Mesodermal cell (in vitro differentiated cells): ENCODE measurements around the gene FANCC.

Experiments
- H3K27ac ChIP-seq: 2 replicates; pipeline ENCODE4 v1.7.0; 2013; ENCODE audit warnings: mild to moderate bottlenecking, low read depth, low read length, moderate library complexity; ENCODE audit not compliant: severe bottlenecking
- H3K36me3 ChIP-seq: 2 replicates; pipeline ENCODE4 v1.7.1; 2013; ENCODE audit warnings: mild to moderate bottlenecking, low read length, moderate library complexity; ENCODE audit not compliant: control insufficient read depth, insufficient read depth
- H3K4me1 ChIP-seq: one replicate; pipeline ENCODE4 v1.7.1; 2013; ENCODE audit warnings: mild to moderate bottlenecking, low read length; ENCODE audit not compliant: insufficient read depth, control insufficient read depth, poor library complexity, severe bottlenecking
- H3K4me3 ChIP-seq: 2 replicates; pipeline ENCODE4 v1.7.0; 2013; ENCODE audit warnings: low read length, control low read depth, mild to moderate bottlenecking; ENCODE audit not compliant: insufficient read depth, poor library complexity, severe bottlenecking; ENCODE audit errors: extremely low read depth
- H3K9me3 ChIP-seq: 2 replicates; pipeline ENCODE4 v1.7.1; 2013; ENCODE audit warnings: mild to moderate bottlenecking, low read length, moderate library complexity; ENCODE audit not compliant: control insufficient read depth
- WGBS, 2 experiments: methylation state at CpG; one replicate each; pipeline ENCODE4 v1.1.5; 2013; ENCODE audit warnings: missing lambda C conversion rate in 2 of 2; ENCODE audit not compliant: insufficient coverage in 2 of 2; 5-methylcytosine and 5-hydroxymethylcytosine counted together

Gene FANCC

DNA sequence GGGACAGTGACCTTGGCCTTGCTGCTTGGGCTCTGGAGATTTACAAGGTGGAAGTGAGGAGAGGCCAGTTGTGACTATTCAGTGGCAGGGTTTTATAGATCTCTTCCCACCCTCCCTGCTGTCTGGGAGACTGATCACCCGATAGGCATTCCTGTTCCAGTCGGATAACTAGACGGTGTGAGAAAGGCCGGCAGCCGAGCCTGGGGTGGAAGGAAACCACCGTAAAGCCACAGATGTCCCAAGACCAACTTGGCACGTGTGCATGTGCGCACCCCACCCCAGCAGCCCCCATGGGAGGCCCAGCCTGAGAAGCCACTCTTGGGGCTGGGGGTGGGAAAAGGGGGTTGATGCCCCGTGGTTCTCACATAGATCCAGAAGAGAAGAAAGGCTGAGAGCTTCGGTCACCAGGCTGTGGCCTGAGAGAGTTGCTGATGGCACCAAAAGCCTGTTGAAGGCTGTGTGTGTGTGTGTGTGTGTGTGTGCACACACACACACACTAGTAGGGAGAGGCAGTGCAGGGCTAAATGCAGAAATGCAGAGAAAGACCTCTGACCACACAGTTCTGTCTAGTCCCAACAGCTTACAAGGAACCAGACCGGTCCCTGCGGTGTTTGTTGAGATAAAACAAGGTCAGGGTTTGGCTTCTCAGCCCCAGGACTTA, 225.8 kb downstream of the FANCC start:
- 90 to 92% methylated on average over 9 to 10 of the region's 12 CpGs for WGBS, 2 experiments

GRCh38 chr9:95090871-95091577, 226.5 kb downstream of the FANCC start:
- H3K36me3 ChIP-seq, result peaks cover 36% of the 10 kb centered on the region
- no peaks in the 10 kb centered on the region for H3K9me3 ChIP-seq
- peaks cover 40% of the 10 kb centered on the region for H3K4me1 ChIP-seq
- H3K27ac ChIP-seq, result peak overlapping the region; percentile 82
- H3K4me3 ChIP-seq, result no peak overlapping the region
- 87 to 89% methylated on average over 11 of the region's 14 CpGs for WGBS, 2 experiments

More for the DNA sequence above, 225.8 kb downstream of the FANCC start:
- H3K4me3 ChIP-seq, result no peak overlapping the region
- peak overlapping the region; percentile 82 for H3K27ac ChIP-seq
- H3K4me1 ChIP-seq, result peaks cover 33% of the 10 kb centered on the region
- peaks cover 31% of the 10 kb centered on the region for H3K36me3 ChIP-seq
- H3K9me3 ChIP-seq, result no peaks in the 10 kb centered on the region

- Histone ChIP-seq H3K9me3 (no peaks in the 10 kb centered on the region), H3K4me3 (no peak overlapping the region), H3K36me3 (peaks cover 44% of the 10 kb centered on the region), H3K4me1 (peaks cover 46% of the 10 kb centered on the region), H3K27ac (no peak overlapping the region)
- WGBS, 2 experiments, result 95% methylated on average over 18 to 22 of the region's 22 CpGs
Measured at GRCh38 chr9:95090023-95090791, 227.3 kb downstream of the FANCC start.

GRCh38 chr9:95089257-95090022, 228.1 kb downstream of the FANCC start:
- peaks cover 52% of the 10 kb centered on the region for H3K36me3 ChIP-seq
- H3K4me3 ChIP-seq, result no peak overlapping the region
- no peaks in the 10 kb centered on the region for H3K9me3 ChIP-seq
- no peak overlapping the region for H3K27ac ChIP-seq
- H3K4me1 ChIP-seq, result peaks cover 46% of the 10 kb centered on the region
- WGBS, 2 experiments, result 98% methylated on average over 12 to 14 of the region's 16 CpGs

DNA sequence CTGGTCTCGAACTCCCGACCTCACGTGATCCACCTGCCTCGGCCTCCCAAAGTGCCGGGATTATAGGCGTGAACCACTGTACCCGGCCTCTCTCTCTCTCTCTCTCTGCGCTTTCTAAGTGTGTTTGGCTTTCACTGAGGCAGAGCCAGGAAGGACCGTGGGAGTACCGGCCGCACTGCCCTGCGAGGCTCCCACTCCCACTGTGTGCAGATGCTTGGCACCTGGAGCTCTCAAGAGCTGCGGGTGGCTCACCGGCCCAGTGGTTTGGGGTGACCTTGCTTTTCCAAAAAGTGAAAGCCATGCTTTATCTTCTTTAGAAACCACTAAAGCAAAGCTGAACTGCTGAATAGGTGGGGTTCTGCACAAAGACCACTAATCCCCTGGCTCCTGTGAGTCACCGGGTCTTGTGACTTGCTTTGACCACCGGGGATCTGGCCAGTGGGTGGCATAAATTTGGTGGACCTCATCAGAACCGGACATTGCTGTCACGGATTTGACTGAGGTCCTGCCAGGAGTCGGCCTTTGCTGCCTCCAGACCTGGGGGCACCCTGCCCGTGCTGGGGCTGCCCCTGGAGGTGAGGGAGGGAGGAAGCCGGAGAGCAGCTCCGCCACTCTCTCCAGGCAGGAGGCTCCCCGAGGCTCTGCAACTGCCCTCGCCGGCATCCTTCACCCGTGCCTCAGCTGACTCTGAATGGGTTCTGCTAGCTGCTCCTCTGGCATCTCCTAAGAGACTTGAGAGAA, 228.9 kb downstream of the FANCC start:
- Histone ChIP-seq H3K4me3 (no peak overlapping the region), H3K9me3 (no peaks in the 10 kb centered on the region), H3K36me3 (peaks cover 57% of the 10 kb centered on the region), H3K27ac (peak overlapping the region; percentile 16), H3K4me1 (peaks cover 41% of the 10 kb centered on the region)
- 91 to 94% methylated on average over 17 to 22 of the region's 26 CpGs for WGBS, 2 experiments

- Histone ChIP-seq H3K4me1 (peaks cover 40% of the 10 kb centered on the region), H3K4me3 (no peak overlapping the region), H3K9me3 (no peaks in the 10 kb centered on the region), H3K27ac (peak overlapping the region; percentile 16), H3K36me3 (peaks cover 64% of the 10 kb centered on the region)
- 97 to 99% methylated on average over 7 to 9 of the region's 9 CpGs for WGBS, 2 experiments
Measured at GRCh38 chr9:95087659-95088242, 229.8 kb downstream of the FANCC start.

DNA sequence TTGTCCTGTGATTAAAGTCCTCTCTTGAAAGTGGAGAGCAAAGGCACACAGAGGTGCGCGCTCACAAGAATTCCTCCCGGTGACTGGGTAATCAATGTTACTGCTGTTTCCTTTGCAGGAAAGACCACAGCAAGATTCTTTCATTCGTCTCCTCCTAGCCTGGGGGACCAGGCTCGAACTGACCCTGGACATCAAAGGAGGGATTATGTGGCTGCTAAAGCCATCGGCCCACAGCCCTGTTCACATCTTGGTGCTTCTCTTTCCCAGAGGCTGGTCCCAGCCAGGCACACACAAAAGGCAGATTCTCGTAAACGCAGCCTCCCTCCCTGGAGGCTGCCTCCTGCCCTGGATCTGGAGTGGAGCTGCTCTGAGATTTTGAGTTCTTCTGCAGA, 230.9 kb downstream of the FANCC start:
- H3K4me3 ChIP-seq, result no peak overlapping the region
- peaks cover 75% of the 10 kb centered on the region for H3K36me3 ChIP-seq
- no peaks in the 10 kb centered on the region for H3K9me3 ChIP-seq
- H3K4me1 ChIP-seq, result peaks cover 28% of the 10 kb centered on the region
- H3K27ac ChIP-seq, result peak overlapping the region; percentile 78
- 72 to 90% methylated on average over 8 of the region's 8 CpGs for WGBS, 2 experiments

- no peaks in the 10 kb centered on the region for H3K9me3 ChIP-seq
- WGBS, 2 experiments, result 95 to 97% methylated on average over 40 of the region's 40 CpGs
- peak overlapping the region; percentile 78 for H3K27ac ChIP-seq
- H3K4me1 ChIP-seq, result peaks cover 23% of the 10 kb centered on the region
- H3K4me3 ChIP-seq, result no peak overlapping the region
- peaks cover 79% of the 10 kb centered on the region for H3K36me3 ChIP-seq
Measured at GRCh38 chr9:95085861-95086563, 231.5 kb downstream of the FANCC start.

- Histone ChIP-seq H3K27ac (no peak overlapping the region), H3K36me3 (peaks cover 84% of the 10 kb centered on the region), H3K4me3 (no peak overlapping the region), H3K9me3 (no peaks in the 10 kb centered on the region), H3K4me1 (peaks cover 18% of the 10 kb centered on the region)
- WGBS, 2 experiments, result 95 to 98% methylated on average over 28 of the region's 29 CpGs
Measured at GRCh38 chr9:95085036-95085770, 232.3 kb downstream of the FANCC start.
